Activated CD8-positive, alpha-beta memory T cell treated with anti-CD3 and anti-CD28 coated beads for 36 hours (primary cell): ENCODE results near the gene C22orf39. TPM values are rescaled to one million over a fixed set of nuclear protein-coding genes. Genes with fewer than 3 reads are reported as not detected.

Source experiments
- CTCF ChIA-PET: fragments of 350-600 bp; sonication (Branson Sonifier 250); formaldehyde crosslinking; loops from one replicate; lab custom pipeline; 2021; ENCODE audit warnings: antibody characterized with exemption; lab: Charles Lee
- POLR2A ChIA-PET: fragments of 350-600 bp; sonication (Branson Sonifier 250); formaldehyde crosslinking; loops from one replicate; lab custom pipeline; 2021; ENCODE audit warnings: antibody characterized with exemption; lab: Charles Lee
- total RNA-seq, 2 experiments: library from RNA; stranded (reverse); gene quantifications; one replicate each; pipeline ENCODE4 v1.2.3, GENCODE V29; 2021

Gene C22orf39
- total RNA-seq, 2 experiments from 2014 or later, result 23.7 to 24.7 TPM

- ChIA-PET CTCF (interaction anchor here (0.6 kb wide), 1 partner anchor 519 kb away, joined by 4 read pairs; no protein-coding TSS in a partner anchor), POLR2A (no interaction called here)
These were observed 34.6 kb downstream of the C22orf39 start for GRCh38 chr22:19412923-19413322.

- ChIA-PET POLR2A (no interaction called here), CTCF (interaction anchor here (0.6 to 0.8 kb wide), 2 partner anchors 10 to 519 kb away, joined by 3 to 4 read pairs; no protein-coding TSS in a partner anchor)
These were observed 35.0 kb downstream of the C22orf39 start for GRCh38 chr22:19412478-19412877.

GRCh38 chr22:19411690-19412045, 35.8 kb downstream of the C22orf39 start:
- CTCF ChIA-PET, result interaction anchor here (0.8 kb wide), 1 partner anchor 11 kb away, joined by 3 read pairs; no protein-coding TSS in a partner anchor
- POLR2A ChIA-PET, result no interaction called here

GRCh38 chr22:19410941-19411689, 36.4 kb downstream of the C22orf39 start:
- ChIA-PET POLR2A (no interaction called here), CTCF (no interaction called here)

GRCh38 chr22:19407649-19408606, 39.6 kb downstream of the C22orf39 start:
- ChIA-PET CTCF (no interaction called here), POLR2A (no interaction called here)

GRCh38 chr22:19406846-19407245, 40.7 kb downstream of the C22orf39 start:
- ChIA-PET POLR2A (no interaction called here), CTCF (no interaction called here)

- POLR2A ChIA-PET, result no interaction called here
- CTCF ChIA-PET, result no interaction called here
These were observed 41.2 kb downstream of the C22orf39 start for GRCh38 chr22:19406281-19406811.

GRCh38 chr22:19405652-19406051, 41.9 kb downstream of the C22orf39 start:
- POLR2A ChIA-PET, result no interaction called here
- CTCF ChIA-PET, result no interaction called here

- POLR2A ChIA-PET, result no interaction called here
- CTCF ChIA-PET, result no interaction called here
These were observed 42.4 kb downstream of the C22orf39 start for GRCh38 chr22:19405133-19405532.

GRCh38 chr22:19404676-19405075, 42.8 kb downstream of the C22orf39 start:
- ChIA-PET POLR2A (no interaction called here), CTCF (interaction anchor here (1.2 kb wide), 1 partner anchor 10 kb away, joined by 3 read pairs; no protein-coding TSS in a partner anchor)

GRCh38 chr22:19402642-19403191, 44.8 kb downstream of the C22orf39 start:
- CTCF ChIA-PET, result no interaction called here
- POLR2A ChIA-PET, result no interaction called here

GRCh38 chr22:19401483-19401882, 46.0 kb downstream of the C22orf39 start:
- POLR2A ChIA-PET, result no interaction called here

GRCh38 chr22:19400881-19401280, 46.6 kb downstream of the C22orf39 start:
- ChIA-PET CTCF (no interaction called here), POLR2A (no interaction called here)

More at GRCh38 chr22:19401483-19401882, 46.0 kb downstream of the C22orf39 start:
- CTCF ChIA-PET, result no interaction called here

GRCh38 chr22:19398652-19399051, 48.9 kb downstream of the C22orf39 start:
- ChIA-PET CTCF (no interaction called here), POLR2A (no interaction called here)

GRCh38 chr22:19398206-19398605, 49.3 kb downstream of the C22orf39 start:
- CTCF ChIA-PET, result no interaction called here
- POLR2A ChIA-PET, result no interaction called here

GRCh38 chr22:19397734-19398104, 49.8 kb downstream of the C22orf39 start:
- CTCF ChIA-PET, result no interaction called here

GRCh38 chr22:19396934-19397733, 50.4 kb downstream of the C22orf39 start:
- ChIA-PET POLR2A (no interaction called here), CTCF (no interaction called here)

More at GRCh38 chr22:19397734-19398104, 49.8 kb downstream of the C22orf39 start:
- POLR2A ChIA-PET, result no interaction called here

GRCh38 chr22:19396561-19396933, 51.0 kb downstream of the C22orf39 start:
- CTCF ChIA-PET, result no interaction called here
- POLR2A ChIA-PET, result no interaction called here

- POLR2A ChIA-PET, result no interaction called here
- CTCF ChIA-PET, result interaction anchor here (1.3 kb wide), 1 partner anchor 9 kb away, joined by 3 read pairs; no protein-coding TSS in a partner anchor
These were observed 52.2 kb downstream of the C22orf39 start for GRCh38 chr22:19395276-19395675.
